8988T (cell line): ENCODE measurements around the gene EPO.
A peak's percentile ranks its signal among the peaks of the same experiment; 100 is the strongest.

Experiments used
- DNase-seq: peaks from one replicate; pipeline ENCODE4 v3.0.0; 2011

Gene EPO

DNA sequence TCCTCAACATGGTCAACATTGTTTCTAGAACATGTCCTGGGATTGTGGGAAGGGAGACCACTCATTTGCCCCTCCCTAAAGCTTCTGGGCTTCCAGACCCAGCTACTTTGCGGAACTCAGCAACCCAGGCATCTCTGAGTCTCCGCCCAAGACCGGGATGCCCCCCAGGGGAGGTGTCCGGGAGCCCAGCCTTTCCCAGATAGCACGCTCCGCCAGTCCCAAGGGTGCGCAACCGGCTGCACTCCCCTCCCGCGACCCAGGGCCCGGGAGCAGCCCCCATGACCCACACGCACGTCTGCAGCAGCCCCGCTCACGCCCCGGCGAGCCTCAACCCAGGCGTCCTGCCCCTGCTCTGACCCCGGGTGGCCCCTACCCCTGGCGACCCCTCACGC is at the start of gene EPO:
EPO (plus strand) TSS at position 190 of the 392 bp plus-strand sequence. CDS start 513 bp downstream, outside the sequence.
- no peak for DNase-seq

DNA sequence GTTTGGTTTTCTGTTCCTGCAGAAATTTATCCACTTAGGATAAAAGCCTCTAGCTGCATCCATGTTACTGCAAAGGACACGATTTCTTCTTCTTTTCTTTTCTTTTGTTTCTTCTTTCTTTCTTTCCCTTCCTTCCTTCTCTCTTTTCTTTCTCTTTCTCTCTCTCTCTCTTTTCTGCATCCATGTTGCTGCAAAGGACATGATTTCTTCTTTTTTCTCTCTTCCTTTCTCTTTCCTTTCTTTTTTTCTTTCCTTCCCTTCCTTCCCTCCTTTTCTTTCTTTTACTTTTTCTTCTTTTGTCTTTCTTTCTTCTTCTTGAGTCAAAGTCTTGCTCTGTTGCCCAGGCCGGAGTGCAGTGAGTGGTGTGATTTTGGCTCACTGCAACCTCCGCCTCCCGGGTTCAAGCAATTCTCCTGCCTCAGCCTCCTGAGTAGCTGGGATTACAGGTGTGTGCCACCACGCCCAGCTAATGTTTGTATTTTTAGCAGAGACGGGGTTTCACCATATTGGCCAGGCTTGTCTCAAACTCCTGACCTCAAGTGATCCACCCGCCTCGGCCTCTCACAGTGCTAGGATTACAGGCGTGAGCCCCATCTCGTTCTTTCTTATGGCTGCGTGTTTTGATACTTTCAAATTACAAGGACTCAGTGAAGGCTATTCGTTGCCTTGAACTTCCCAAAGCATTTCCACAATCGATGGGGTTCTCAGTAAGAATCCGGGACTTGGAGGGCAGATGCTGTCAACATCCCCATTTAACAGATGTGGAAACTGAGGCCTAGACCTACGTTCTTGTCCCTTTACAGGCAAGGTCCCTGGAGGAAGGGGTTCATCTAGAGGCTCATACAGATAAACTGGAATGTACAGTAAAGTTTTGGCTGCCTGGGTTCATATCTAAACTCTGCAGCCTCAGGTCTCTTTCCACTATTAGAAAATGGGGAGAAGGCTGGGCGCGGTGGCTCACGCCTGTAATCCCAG is 48.6 kb upstream of the EPO start:
- no peak for DNase-seq

DNA sequence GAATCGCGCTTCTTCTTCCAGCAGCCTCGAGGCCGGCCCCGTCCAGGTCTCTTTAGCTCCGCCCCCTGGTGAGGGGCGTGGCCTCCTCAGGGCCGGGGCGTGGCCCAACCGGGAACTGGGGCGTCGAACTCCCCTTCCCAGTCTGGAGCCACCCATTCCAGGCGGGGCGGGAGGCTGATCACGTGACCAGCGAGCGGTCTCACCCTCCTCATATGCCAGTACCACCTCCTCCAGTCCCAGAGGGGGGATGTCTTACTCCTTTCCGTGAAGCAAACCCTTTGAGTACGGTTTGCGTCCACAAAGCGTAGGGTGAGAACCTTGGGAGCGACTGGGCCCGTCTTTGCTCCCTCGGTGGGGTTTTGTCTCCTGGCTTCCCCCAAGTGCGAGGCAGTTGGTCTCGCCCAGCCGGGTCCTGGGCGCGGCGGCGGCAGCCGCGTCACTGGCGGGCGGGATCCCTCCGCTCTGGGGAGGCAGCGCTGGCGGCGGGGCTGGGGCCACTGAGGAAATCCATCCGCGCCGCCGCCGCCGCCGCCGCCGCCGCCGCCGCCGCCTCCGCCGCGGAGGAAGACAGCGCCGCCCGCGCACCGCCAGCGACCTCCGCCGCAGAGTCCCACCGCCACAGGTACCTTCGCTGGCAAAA is 46.8 kb upstream of the EPO start, which contains the start of gene GNB2:
GNB2 (plus strand) TSS at position 439 of the 640 bp plus-strand sequence. CDS start 2,526 bp downstream, outside the sequence.
- peak; percentile 74 for DNase-seq

DNA sequence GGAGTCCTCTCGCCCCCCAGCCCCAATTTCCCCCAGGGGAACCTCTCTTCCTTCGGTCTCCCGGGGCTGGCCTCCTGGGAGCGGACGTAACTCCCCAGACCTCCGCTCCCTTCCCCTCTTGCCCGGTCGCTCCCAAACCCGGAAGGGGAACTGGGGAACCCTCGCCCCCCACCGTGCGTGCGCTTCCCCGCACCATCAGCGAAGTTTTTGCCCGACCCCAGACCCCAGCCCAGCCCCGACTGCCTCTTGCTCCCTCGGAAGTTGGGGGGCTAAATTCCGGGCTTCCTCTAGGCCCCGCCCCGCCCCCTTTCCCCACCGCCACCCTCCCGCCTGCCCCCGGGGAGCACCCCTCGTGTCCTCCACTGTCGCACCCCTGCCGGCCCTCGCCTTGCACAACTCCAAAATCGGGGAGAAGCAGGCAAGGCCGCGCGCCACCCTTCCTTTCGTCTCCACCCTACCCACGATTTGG is 46.3 kb upstream of the EPO start:
- DNase-seq: no peak

DNA sequence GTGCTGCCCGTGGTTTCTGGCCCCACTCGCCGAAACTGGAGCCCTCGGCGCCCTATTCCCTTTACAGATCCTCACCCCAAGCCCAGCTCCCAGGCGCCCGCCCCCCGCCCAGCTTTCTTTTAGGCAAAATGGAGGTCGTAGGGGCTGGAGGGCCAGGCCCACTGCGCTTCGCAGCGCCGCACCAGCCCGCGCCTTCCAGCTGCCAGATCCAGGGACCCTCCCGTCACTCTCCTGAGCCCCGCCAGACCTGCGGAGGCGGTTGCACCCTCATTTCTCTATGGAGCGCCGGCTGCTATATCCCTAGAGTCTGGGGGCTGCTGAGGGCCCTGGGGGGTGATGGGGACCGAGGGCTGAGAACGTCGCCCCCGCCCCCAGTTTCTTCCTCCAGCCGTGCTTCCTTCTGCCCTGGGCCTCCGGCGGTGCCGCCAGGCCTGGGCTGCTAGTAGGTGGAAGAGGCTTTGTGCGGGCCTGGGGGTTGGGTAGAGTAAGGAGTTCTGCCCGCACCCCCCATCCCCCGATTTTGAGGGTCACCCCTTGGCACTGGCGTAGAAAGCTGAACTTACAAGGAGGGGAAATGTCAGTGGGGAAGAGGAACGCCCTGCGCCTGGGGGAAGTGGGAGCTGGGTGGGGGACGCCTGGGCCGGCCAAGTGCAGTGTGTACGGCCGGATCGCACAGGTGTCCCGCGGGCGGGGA is 45.7 kb upstream of the EPO start:
- DNase-seq: no peak

DNA sequence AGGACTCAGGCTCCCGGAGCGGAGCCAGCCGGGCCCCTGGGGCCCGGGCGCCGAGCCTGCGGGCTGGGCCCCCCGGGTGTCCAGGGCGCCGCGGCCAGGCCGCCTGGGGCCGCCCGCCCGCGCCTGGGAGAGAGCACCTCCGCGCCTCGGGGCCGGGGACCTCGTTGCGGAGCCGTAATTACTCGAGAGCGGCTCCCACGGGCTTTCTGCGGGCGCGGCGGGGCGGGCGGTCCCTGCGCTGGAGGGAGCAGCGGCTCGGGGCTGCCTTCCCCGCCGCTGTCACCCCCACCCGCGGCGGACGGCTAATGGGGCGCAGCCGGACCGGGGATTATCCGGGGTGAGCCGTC is 45.2 kb upstream of the EPO start:
- no peak for DNase-seq

DNA sequence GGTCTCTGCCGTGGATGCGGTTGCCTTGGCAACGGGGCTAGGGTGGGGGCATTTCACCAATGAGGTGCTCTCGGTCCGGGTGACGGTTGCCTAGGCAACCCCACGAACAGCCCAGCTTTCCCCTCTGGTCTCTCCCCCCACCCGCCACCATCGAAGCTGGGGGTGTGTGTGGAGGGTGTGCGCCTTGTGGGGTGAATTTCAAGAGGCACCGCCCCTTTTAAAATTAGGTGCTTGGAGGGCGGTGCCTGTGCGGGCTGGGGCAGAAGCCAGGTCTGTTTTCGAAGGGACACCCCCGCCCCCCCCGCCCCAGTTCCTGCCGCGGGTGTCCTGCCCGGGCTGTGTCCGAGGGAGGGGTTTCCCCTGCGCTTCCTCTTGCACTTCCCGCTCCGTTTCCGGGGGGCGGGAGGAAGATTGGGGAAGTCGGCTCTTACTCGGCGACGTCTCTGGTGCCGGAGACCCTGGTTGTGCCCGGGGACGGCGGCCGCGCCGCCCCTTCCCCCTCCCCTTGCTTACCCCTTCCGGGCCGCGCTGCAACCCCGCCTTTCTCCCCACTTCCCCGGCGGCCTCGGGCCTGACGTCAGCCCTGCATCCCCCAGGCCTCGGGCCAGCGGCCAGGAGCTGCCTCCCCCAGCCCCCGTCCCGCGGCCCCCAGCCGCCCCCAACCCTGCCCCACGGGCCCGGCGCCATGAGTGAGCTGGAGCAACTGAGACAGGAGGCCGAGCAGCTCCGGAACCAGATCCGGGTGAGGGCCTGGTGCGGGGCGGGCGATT is 44.5 kb upstream of the EPO start:
- DNase-seq: peak; percentile 71

DNA sequence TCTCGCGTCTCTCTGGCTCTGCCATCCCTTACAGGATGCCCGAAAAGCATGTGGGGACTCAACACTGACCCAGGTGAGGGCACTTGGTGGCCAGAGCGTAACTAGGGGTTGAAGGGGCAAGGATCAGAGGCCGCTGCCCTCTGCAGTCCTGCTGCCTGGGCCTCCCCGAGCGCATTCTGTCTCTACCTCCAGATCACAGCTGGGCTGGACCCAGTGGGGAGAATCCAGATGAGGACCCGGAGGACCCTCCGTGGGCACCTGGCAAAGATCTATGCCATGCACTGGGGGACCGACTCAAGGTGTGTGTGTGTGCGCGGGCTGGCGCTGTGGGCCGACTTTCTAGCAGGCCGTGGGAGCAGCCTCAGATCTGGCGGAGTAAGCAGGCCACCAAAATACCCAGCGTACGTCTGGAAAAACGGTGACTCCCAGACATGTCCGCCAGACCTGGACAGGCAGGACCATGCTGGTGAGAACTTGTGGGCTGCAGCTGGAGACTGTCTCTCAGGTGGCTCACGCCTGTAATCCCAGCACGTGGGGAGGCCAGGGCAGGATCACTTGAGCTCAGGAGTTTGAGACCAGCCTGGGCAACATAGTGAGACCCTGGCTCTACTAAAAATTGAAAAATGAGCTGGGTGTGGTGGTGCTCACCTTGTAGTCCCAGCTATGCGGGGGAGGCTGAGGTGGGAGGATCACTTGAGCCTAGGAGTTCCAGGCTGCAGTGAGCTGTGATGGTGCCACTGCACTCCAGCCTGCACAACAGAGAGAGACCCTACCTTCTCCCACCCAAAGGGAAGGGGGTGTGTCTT is 43.6 kb upstream of the EPO start:
- DNase-seq: no peak

DNA sequence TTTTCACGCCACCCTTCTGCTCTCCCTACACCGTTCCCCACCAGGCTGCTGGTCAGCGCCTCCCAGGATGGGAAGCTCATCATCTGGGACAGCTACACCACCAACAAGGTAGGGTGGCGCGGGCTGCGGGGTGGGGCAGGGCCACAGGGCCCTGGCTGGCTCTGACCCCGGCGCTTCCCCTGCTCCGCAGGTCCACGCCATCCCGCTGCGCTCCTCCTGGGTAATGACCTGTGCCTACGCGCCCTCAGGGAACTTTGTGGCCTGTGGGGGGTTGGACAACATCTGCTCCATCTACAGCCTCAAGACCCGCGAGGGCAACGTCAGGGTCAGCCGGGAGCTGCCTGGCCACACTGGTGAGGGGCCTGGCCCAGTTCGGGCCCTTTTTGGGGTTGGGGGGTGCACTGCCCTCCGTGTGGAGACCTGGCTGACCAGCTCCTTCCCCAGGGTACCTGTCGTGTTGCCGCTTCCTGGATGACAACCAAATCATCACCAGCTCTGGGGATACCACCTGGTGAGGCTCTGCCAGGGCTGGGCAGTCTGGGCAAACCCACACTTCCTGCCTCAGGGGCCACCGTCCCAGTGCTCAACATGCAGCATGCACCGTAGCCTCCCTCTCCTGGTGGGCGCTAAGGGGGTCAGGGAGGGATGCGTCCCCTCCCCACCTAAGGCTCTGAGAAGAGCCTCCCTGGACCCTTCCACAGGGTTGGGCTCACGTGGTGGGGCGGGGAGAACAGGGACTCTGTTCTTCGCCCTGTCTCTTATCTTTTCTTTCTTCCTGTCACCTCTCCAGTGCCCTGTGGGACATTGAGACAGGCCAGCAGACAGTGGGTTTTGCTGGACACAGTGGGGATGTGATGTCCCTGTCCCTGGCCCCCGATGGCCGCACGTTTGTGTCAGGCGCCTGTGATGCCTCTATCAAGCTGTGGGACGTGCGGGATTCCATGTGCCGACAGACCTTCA is 42.7 kb upstream of the EPO start:
- no peak for DNase-seq

DNA sequence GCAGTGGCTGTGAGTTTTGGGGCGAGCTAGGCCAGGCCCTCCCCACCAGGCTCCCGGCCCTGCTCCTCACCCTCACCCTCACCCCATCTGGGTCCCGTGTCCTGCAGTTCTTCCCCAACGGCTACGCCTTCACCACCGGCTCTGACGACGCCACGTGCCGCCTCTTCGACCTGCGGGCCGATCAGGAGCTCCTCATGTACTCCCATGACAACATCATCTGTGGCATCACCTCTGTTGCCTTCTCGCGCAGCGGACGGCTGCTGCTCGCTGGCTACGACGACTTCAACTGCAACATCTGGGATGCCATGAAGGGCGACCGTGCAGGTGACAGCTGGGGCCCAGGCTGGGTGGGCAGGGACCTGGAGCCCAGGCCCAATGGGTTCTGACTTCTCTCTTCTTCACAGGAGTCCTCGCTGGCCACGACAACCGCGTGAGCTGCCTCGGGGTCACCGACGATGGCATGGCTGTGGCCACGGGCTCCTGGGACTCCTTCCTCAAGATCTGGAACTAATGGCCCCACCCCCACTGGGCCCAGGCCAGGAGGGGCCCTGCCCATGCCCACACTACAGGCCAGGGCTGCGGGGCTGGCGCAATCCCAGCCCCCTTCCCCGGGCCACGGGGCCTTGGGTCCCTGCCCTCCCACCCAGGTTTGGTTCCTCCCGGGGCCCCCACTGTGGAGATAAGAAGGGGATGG is 41.8 kb upstream of the EPO start:
- no peak for DNase-seq

DNA sequence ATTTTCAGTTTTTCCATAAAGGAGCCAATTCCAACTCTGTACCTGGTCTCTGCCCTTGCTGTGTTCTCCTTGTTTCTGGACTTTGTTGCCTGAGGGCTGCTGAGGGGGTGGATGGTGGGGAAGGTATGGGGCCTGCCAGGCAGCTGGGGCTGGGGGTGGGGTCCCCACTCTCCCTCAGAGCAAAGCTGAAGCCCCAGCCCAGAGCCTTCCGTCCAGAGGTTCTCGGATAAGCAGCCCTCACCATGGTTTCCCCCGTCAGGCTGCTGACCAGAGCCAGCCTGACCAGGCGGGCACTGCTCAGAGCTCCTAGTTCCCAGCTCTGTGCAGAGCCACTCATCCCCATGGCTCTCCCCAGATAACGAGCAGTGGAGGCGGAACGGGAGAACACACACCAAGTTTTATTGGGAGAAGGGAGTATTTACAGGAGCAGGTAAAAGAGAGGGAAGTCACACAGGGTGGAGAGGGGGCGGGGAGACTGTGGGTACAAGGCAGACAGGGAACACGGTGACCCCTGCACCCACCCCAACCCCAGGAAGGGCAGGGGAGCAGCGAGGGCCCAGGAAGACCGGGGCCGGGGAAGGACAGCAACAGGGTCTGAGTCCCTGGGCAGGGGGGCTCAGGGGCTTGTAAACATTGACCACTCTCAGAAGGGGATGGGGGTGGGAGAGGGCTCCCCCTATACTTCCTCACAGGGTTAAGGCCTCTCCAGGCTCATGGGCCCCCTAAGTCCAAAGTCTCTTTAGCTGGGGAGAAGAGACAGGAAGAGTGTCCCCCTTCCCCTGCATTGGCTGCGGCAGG is 40.9 kb upstream of the EPO start:
- no peak for DNase-seq

DNA sequence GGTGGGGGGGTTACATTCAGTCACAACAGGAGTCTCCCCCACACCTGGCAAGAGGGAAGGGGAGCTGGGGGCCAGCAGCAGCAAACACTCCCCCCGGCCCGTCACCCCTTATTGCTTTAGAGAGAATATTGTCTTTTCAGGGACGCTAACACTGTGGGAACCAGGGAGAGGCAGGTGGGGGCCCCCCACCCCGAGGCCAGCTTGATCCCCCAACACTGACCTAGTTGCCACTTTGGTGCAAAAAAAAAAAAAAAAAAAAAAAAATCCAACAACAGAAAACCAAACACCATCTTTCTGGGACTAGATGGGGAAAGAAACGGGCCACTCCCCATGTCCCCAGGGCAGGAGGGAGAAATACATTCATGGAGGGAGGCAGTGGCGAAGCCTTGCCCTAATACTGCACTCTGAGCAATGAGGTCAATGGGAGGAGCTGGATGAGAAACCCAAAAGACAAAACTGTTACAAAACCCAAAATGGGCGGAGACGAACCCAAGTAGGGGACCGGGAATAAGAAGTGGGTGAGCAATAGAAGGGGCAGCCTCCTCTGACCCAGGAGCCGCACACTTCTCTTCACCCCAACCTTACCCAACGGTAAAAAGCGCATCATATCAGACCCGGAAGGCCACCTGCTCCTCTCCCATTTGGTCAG is 40.2 kb upstream of the EPO start:
- DNase-seq: no peak

DNA sequence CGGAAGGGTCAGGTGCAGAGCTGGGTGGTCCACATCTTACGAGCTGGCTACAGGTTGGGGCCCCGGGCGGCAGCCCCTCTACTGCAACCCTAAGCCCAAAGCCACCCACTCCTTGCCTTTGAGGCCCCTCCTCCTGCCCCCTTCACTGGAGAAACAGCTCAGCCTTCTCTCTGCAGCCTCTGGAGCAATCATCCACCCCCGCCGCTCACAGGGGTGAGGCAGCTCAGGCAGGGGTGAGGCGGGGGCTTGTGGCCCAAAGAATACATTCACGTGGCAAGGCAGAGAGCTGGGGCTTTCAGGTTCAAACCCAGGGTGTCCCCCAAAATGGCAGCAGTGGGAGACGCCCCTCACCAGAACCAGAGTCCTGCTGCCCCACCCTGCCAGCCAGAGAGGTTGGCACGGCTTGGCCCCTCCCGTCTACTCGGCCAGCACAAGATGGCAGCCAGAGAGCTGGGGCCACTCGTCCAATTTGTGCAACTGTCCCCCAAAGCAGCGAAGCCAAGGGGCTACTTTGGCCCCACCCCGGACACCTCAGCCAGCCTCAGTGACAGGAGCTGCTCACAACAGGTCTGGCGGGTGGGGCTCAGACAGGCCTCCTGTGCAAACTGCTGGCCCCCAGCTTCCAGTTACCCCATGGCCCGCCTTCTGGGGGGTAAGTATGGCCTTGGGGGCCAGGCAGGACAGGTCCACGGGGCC is 39.5 kb upstream of the EPO start:
- no peak for DNase-seq

DNA sequence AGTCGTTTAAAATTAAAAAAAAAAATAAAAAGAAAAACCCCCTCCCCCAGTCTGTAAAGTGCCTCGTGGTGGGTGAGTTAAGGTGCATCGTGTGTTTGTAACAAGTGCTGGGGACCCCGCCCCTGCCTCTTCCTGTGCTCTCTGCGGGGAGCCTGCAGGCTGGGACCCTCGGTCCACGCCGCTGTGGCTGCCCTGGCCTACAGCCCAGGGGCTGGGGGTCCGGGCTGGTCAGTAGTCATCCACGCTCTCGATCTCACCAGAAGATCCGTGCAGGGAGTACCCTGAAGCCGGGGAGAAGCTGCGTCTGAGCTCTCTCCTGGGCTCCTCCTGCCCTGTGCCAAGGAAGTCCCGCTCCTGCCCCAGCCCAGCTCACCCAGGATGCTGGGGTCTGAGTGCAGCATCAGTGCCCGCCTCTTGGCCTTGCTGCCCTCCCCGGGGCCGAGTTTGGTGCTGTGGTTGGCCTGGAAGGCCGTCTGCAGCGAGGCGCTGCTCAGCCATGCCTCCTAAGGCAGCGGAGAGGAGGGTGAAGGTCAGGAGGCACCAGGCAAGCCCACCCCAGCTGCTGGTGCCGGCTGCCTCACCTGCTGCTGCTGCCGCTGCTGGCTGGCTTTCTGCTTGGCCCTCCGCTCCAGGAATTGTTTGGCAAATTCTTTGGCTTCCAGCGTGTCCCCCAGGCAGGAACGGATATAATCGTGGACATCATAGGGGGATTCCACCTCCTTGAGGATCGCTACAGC is 38.6 kb upstream of the EPO start:
- DNase-seq: no peak

DNA sequence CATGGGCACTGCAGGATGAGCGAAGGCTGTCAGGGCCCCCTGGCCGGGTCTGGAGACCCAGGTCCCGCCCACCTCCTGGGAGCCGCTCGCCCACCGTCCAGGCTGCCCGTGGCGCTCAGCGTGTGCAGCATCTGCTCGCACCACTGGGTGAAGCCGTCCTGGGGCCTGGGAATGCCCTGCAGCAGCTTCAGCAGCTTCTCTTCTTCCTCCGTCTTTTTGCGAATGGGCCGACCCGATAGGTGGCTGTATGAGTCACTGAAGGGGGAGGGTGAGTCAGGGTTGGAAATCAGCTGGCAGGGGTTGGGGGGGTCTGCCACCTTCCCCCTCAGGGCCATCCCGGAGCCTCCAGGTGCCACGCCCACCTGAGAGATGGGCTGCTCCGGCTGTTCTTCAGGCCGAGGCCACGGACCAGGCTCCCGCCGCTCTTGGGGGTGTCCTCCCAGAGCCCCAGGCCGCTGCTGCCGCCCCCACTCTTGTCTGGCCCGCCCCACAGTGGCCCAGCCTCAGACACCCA is 38.0 kb upstream of the EPO start:
- DNase-seq: no peak

DNA sequence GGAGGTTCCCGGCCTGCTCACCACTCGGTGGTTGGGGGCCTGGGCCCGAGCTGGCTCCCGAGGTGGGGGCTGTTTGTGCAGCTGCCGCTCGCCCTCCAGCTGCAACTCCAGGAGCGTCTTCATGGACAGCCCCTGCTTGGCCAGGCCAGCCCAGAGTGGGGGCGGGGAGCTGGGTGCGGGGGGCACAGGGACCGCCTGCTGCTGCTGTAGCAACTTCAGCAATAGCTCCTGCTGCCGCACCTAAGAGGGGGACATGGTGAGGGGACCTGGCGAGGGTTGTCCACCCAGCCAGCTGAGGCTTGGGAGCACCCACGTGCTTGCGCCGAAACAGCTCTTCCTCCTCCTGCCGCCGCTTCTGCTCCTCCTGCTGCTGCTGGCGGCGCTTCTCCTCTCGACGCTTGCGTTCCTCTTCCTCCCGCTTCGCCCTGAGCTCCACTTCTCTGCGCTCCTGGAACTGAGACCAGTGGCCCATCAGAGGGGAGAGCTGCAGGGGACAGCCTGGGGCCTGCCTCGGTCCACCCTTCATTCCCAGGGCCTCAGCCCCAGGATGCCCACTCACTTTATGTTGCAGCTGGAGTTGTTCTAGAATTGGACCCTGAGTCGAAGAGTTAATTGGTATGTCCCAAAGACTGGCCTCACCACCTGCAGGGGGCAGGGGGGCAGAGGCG is 37.1 kb upstream of the EPO start:
- no peak for DNase-seq
